ENCODE results near the gene LIN7B. TPM values are rescaled to one million over a fixed set of nuclear protein-coding genes. Genes with fewer than 3 reads are reported as not detected.

LIN7B gene
- total and polyA plus RNA-seq, 2 of the 13 experiments (the other 11 are each of a cell fraction or from before 2014, with no cell fraction given), result 5.3 to 7.6 TPM

- no peak for TF ChIP-seq RERE (CRISPR knock-in tag; IDR thresholded peaks at IDR 0.05; ENCODE audit: low read depth)
- TF ChIP-seq ZNF607 (CRISPR knock-in tag; IDR thresholded peaks at IDR 0.05; ENCODE audit: borderline replicate concordance), result no peak; the same call in 1 of the 2 replicates
- no peak; the same call in 1 of the 2 replicates for TF ChIP-seq CENPT (CRISPR knock-in tag; IDR thresholded peaks at IDR 0.05; ENCODE audit: low read depth)
- no peak for TF ChIP-seq SATB2 (CRISPR knock-in tag; IDR thresholded peaks at IDR 0.05)
- TF ChIP-seq SALL2 (CRISPR knock-in tag; IDR thresholded peaks at IDR 0.05), result peak; percentile 81; the same call in 1 of the 2 replicates
- peak; percentile 94 for TF ChIP-seq ZMAT3 (CRISPR knock-in tag; conservative IDR thresholded peaks at IDR 0.05)
- TF ChIP-seq ZC3H13 (CRISPR knock-in tag; IDR thresholded peaks at IDR 0.05), result 0 out of 2 replicates have a peak, but pooled peaks have one; percentile 41
- no peak for TF ChIP-seq WIZ (CRISPR knock-in tag; IDR thresholded peaks at IDR 0.05)
- no peak for TF ChIP-seq ZNF530 (CRISPR knock-in tag; IDR thresholded peaks at IDR 0.05; ENCODE audit: low read depth)
- no peak for TF ChIP-seq ZSCAN29 (CRISPR knock-in tag; conservative IDR thresholded peaks at IDR 0.05)
- TF ChIP-seq NRL (CRISPR knock-in tag; IDR thresholded peaks at IDR 0.05; ENCODE audit: borderline replicate concordance), result peak; percentile 82; the same call in 1 of the 2 replicates
- no peak for TF ChIP-seq ZBTB8A (CRISPR knock-in tag; IDR thresholded peaks at IDR 0.05; ENCODE audit: borderline replicate concordance, low read depth)
- no peak for TF ChIP-seq ESRRA (CRISPR knock-in tag; IDR thresholded peaks at IDR 0.05; ENCODE audit: low read depth)
- no peak for TF ChIP-seq HNF1A (IDR thresholded peaks at IDR 0.05; ENCODE audit: low read depth)
- peak; percentile 82; the same call in 1 of the 2 replicates for TF ChIP-seq HNF1A (CRISPR knock-in tag; IDR thresholded peaks at IDR 0.05; ENCODE audit: borderline replicate concordance)
- no peak for TF ChIP-seq CC2D1A (CRISPR knock-in tag; IDR thresholded peaks at IDR 0.05)
- TF ChIP-seq ONECUT2 (CRISPR knock-in tag; IDR thresholded peaks at IDR 0.05), result no peak
- TF ChIP-seq HNF4A (CRISPR knock-in tag; IDR thresholded peaks at IDR 0.05), result no peak; the same call in none of the 2 replicates
- TF ChIP-seq ZFYVE20 (CRISPR knock-in tag; IDR thresholded peaks at IDR 0.05; ENCODE audit: borderline replicate concordance, low read depth), result no peak
- TF ChIP-seq TOE1 (CRISPR knock-in tag; IDR thresholded peaks at IDR 0.05), result no peak
Observed at GRCh38 chr19:49118565-49119410, 4.6 kb downstream of the LIN7B start, which contains the start of gene C19orf73 (continued).

Data from HepG2 (cell line).